Measurements from ENCODE around the gene MAGIX.
A peak's percentile ranks its signal among the peaks of the same experiment; 100 is the strongest.

MAGIX gene

GRCh38 chrX:49177338-49177833 lies 14.8 kb downstream of the MAGIX start:
- peaks cover 4% of the 10 kb centered on the region for H3K36me3 ChIP-seq (ENCODE audit: control insufficient read depth, insufficient read depth, low read length)
- no peak overlapping the region for H3K4me3 ChIP-seq (ENCODE audit: low read length)
- H3K9ac ChIP-seq (ENCODE audit: low read length), result no peak overlapping the region
- no peaks in the 10 kb centered on the region for H3K4me1 ChIP-seq (ENCODE audit: control insufficient read depth, insufficient read depth, low read length)
- peak overlapping the region; percentile 18 for H3K27ac ChIP-seq (ENCODE audit: low read depth, low read length)
- no peaks in the 10 kb centered on the region for H3K27me3 ChIP-seq (ENCODE audit: control insufficient read depth, insufficient read depth, low read length)

GRCh38 chrX:49177873-49178480 lies 15.4 kb downstream of the MAGIX start:
- peaks cover 4% of the 10 kb centered on the region for H3K36me3 ChIP-seq (ENCODE audit: control insufficient read depth, insufficient read depth, low read length)
- no peaks in the 10 kb centered on the region for H3K4me1 ChIP-seq (ENCODE audit: control insufficient read depth, insufficient read depth, low read length)
- H3K9ac ChIP-seq (ENCODE audit: low read length), result no peak overlapping the region
- no peak overlapping the region for H3K4me3 ChIP-seq (ENCODE audit: low read length)
- no peak overlapping the region for H3K27ac ChIP-seq (ENCODE audit: low read depth, low read length)
- H3K27me3 ChIP-seq (ENCODE audit: control insufficient read depth, insufficient read depth, low read length), result no peaks in the 10 kb centered on the region

GRCh38 chrX:49178537-49178936 lies 16.0 kb downstream of the MAGIX start:
- H3K4me3 ChIP-seq (ENCODE audit: low read length), result no peak overlapping the region
- H3K27ac ChIP-seq (ENCODE audit: low read depth, low read length), result no peak overlapping the region
- no peak overlapping the region for H3K9ac ChIP-seq (ENCODE audit: low read length)
- H3K4me1 ChIP-seq (ENCODE audit: control insufficient read depth, insufficient read depth, low read length), result no peaks in the 10 kb centered on the region
- no peaks in the 10 kb centered on the region for H3K27me3 ChIP-seq (ENCODE audit: control insufficient read depth, insufficient read depth, low read length)
- peaks cover 8% of the 10 kb centered on the region for H3K36me3 ChIP-seq (ENCODE audit: control insufficient read depth, insufficient read depth, low read length)

GRCh38 chrX:49179358-49179757 lies 16.8 kb downstream of the MAGIX start:
- H3K4me1 ChIP-seq (ENCODE audit: control insufficient read depth, insufficient read depth, low read length), result no peaks in the 10 kb centered on the region
- no peak overlapping the region for H3K4me3 ChIP-seq (ENCODE audit: low read length)
- peaks cover 8% of the 10 kb centered on the region for H3K36me3 ChIP-seq (ENCODE audit: control insufficient read depth, insufficient read depth, low read length)
- H3K9ac ChIP-seq (ENCODE audit: low read length), result no peak overlapping the region
- no peak overlapping the region for H3K27ac ChIP-seq (ENCODE audit: low read depth, low read length)
- no peaks in the 10 kb centered on the region for H3K27me3 ChIP-seq (ENCODE audit: control insufficient read depth, insufficient read depth, low read length)

- no peak overlapping the region for H3K27ac ChIP-seq (ENCODE audit: low read depth, low read length)
- H3K9ac ChIP-seq (ENCODE audit: low read length), result no peak overlapping the region
- peaks cover 4% of the 10 kb centered on the region for H3K36me3 ChIP-seq (ENCODE audit: control insufficient read depth, insufficient read depth, low read length)
- H3K27me3 ChIP-seq (ENCODE audit: control insufficient read depth, insufficient read depth, low read length), result no peaks in the 10 kb centered on the region
- H3K4me1 ChIP-seq (ENCODE audit: control insufficient read depth, insufficient read depth, low read length), result no peaks in the 10 kb centered on the region
- H3K4me3 ChIP-seq (ENCODE audit: low read length), result no peak overlapping the region
Measured at GRCh38 chrX:49183701-49184281, 21.2 kb downstream of the MAGIX start.

- peaks cover 4% of the 10 kb centered on the region for H3K36me3 ChIP-seq (ENCODE audit: control insufficient read depth, insufficient read depth, low read length)
- H3K27ac ChIP-seq (ENCODE audit: low read depth, low read length), result peak overlapping the region; percentile 52
- peak overlapping the region; percentile 35 for H3K4me3 ChIP-seq (ENCODE audit: low read length)
- H3K27me3 ChIP-seq (ENCODE audit: control insufficient read depth, insufficient read depth, low read length), result no peaks in the 10 kb centered on the region
- H3K9ac ChIP-seq (ENCODE audit: low read length), result no peak overlapping the region
- no peaks in the 10 kb centered on the region for H3K4me1 ChIP-seq (ENCODE audit: control insufficient read depth, insufficient read depth, low read length)
Measured at GRCh38 chrX:49184294-49185281, 22.0 kb downstream of the MAGIX start.

- no peaks in the 10 kb centered on the region for H3K27me3 ChIP-seq (ENCODE audit: control insufficient read depth, insufficient read depth, low read length)
- peak within 1 kb of the TSS; percentile 78 for H3K27ac ChIP-seq (ENCODE audit: low read depth, low read length)
- H3K4me3 ChIP-seq (ENCODE audit: low read length), result peak within 1 kb of the TSS; percentile 59
- peaks cover 4% of the 10 kb centered on the region for H3K36me3 ChIP-seq (ENCODE audit: control insufficient read depth, insufficient read depth, low read length)
- H3K4me1 ChIP-seq (ENCODE audit: control insufficient read depth, insufficient read depth, low read length), result no peaks in the 10 kb centered on the region
- peak within 1 kb of the TSS; percentile 38 for H3K9ac ChIP-seq (ENCODE audit: low read length)
Measured at GRCh38 chrX:49186125-49187027, 23.8 kb downstream of the MAGIX start, which contains the start of gene PRICKLE3. PRICKLE3 (minus strand) TSS chrX:49186373; CDS start chrX:49186297, 76 bp downstream.

- Histone ChIP-seq H3K27me3 (ENCODE audit: control insufficient read depth, insufficient read depth, low read length) (no peaks in the 10 kb centered on the region), H3K4me3 (ENCODE audit: low read length) (no peak overlapping the region), H3K9ac (ENCODE audit: low read length) (no peak overlapping the region), H3K4me1 (ENCODE audit: control insufficient read depth, insufficient read depth, low read length) (no peaks in the 10 kb centered on the region), H3K27ac (ENCODE audit: low read depth, low read length) (peak overlapping the region; percentile 78), H3K36me3 (ENCODE audit: control insufficient read depth, insufficient read depth, low read length) (peaks cover 4% of the 10 kb centered on the region)
Measured at GRCh38 chrX:49187028-49187394, 24.5 kb downstream of the MAGIX start.

GRCh38 chrX:49187526-49187925 lies 25.0 kb downstream of the MAGIX start:
- Histone ChIP-seq H3K36me3 (ENCODE audit: control insufficient read depth, insufficient read depth, low read length) (peaks cover 4% of the 10 kb centered on the region), H3K27ac (ENCODE audit: low read depth, low read length) (no peak overlapping the region), H3K9ac (ENCODE audit: low read length) (no peak overlapping the region), H3K4me3 (ENCODE audit: low read length) (no peak overlapping the region), H3K27me3 (ENCODE audit: control insufficient read depth, insufficient read depth, low read length) (no peaks in the 10 kb centered on the region), H3K4me1 (ENCODE audit: control insufficient read depth, insufficient read depth, low read length) (no peaks in the 10 kb centered on the region)

GRCh38 chrX:49188468-49189076 lies 26.0 kb downstream of the MAGIX start:
- Histone ChIP-seq H3K4me1 (ENCODE audit: control insufficient read depth, insufficient read depth, low read length) (no peaks in the 10 kb centered on the region), H3K36me3 (ENCODE audit: control insufficient read depth, insufficient read depth, low read length) (no peaks in the 10 kb centered on the region), H3K9ac (ENCODE audit: low read length) (no peak overlapping the region), H3K27ac (ENCODE audit: low read depth, low read length) (no peak overlapping the region), H3K27me3 (ENCODE audit: control insufficient read depth, insufficient read depth, low read length) (no peaks in the 10 kb centered on the region), H3K4me3 (ENCODE audit: low read length) (no peak overlapping the region)

GRCh38 chrX:49189606-49190005 lies 27.0 kb downstream of the MAGIX start:
- no peaks in the 10 kb centered on the region for H3K27me3 ChIP-seq (ENCODE audit: control insufficient read depth, insufficient read depth, low read length)
- H3K36me3 ChIP-seq (ENCODE audit: control insufficient read depth, insufficient read depth, low read length), result no peaks in the 10 kb centered on the region
- H3K4me3 ChIP-seq (ENCODE audit: low read length), result no peak overlapping the region
- no peak overlapping the region for H3K27ac ChIP-seq (ENCODE audit: low read depth, low read length)
- H3K9ac ChIP-seq (ENCODE audit: low read length), result no peak overlapping the region
- no peaks in the 10 kb centered on the region for H3K4me1 ChIP-seq (ENCODE audit: control insufficient read depth, insufficient read depth, low read length)
